ENCODE measurements around the gene VGLL4. TPM values are rescaled to one million over a fixed set of nuclear protein-coding genes. Genes with fewer than 3 reads are reported as not detected.

The VGLL4 gene
- total RNA-seq, 4 donors from 2014 or later = 53.4 to 128 (median 58.2) TPM

DNA sequence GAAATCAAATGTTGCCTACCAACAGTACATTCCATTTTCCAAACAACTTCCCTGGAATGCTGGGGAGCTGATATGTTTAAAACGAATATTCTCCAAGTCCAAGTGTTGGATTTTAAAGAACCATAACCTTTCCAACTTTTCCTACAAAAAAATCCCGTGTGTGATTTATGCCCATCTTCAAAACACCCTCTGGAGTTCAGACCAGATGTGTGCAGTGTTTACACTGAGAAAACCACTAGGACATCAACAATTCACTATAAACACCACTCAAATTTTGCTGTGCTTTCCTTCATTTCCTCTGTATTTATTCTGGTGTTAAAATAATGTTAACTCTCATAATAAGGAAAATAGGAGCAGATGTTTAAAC lies 2.4 kb downstream of the VGLL4 start:
- Histone ChIP-seq H3K36me3 (no peaks in the 10 kb centered on the region), H3K4me1 (peaks cover 5 to 64% (median 35%) of the 10 kb centered on the region in 3 donors), H3K9me3 (no peaks in the 10 kb centered on the region), H3K27ac (peak overlapping the region; percentile 78 to 97 (median 88)), H3K4me3 (peak overlapping the region; percentile 57 to 88), H3K27me3 (no peaks in the 10 kb centered on the region)
- 0 to 14% methylated on average over 2 of the region's 2 CpGs for WGBS, 2 donors (ENCODE audit: low coverage in 1 of 2)
- ATAC-seq = no peak
- TF ChIP-seq EP300 (IDR thresholded peaks at IDR 0.05) = no peak

DNA sequence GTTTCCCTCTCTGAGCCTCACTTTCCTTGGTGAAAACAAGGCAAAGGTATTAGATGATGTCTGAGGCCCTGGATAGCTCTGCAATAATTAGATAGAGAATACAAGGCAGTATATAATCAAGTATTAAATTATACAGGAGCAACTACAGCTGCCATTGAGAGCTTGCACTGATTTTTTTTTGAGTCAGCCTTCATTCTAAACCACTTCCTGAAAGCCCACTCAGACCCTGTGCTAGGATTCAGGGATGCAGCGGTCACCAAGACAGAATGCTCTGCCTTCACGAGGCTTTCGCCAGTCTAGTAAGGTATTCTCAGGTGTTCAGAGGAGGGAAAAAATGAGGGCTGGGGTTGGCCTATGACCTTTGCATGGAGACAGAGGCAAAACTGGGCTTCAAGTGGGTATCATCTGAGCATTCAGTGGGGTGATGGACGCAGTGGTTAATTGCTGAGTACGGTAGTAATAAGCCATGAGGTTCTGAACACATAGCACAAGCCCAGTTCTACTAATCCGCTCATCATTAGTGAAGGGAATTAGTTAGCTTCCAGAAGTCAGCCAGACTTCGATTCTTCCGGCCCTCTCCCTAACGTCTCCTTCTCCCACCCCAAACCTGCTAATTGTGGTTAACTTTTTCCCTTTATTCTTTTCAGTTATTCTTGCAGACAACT lies 3.6 kb downstream of the VGLL4 start:
- Histone ChIP-seq H3K9me3 (no peaks in the 10 kb centered on the region), H3K27ac (peak overlapping the region; percentile 78 to 97 (median 88)), H3K4me3 (peak overlapping the region in 1 of 2 donors; percentile 57), H3K4me1 (peaks cover 12 to 75% (median 45%) of the 10 kb centered on the region in 3 donors), H3K27me3 (no peaks in the 10 kb centered on the region), H3K36me3 (no peaks in the 10 kb centered on the region)
- ATAC-seq = no peak
- WGBS, 2 donors (ENCODE audit: low coverage in 1 of 2) = 73 to 81% methylated on average over 5 to 8 of the region's 9 CpGs
- TF ChIP-seq EP300 (IDR thresholded peaks at IDR 0.05) (no peak), POLR2A (IDR thresholded peaks at IDR 0.05) (no peak), POLR2AphosphoS5 (IDR thresholded peaks at IDR 0.05) (no peak)
- TF ChIP-seq, protein P1, sequence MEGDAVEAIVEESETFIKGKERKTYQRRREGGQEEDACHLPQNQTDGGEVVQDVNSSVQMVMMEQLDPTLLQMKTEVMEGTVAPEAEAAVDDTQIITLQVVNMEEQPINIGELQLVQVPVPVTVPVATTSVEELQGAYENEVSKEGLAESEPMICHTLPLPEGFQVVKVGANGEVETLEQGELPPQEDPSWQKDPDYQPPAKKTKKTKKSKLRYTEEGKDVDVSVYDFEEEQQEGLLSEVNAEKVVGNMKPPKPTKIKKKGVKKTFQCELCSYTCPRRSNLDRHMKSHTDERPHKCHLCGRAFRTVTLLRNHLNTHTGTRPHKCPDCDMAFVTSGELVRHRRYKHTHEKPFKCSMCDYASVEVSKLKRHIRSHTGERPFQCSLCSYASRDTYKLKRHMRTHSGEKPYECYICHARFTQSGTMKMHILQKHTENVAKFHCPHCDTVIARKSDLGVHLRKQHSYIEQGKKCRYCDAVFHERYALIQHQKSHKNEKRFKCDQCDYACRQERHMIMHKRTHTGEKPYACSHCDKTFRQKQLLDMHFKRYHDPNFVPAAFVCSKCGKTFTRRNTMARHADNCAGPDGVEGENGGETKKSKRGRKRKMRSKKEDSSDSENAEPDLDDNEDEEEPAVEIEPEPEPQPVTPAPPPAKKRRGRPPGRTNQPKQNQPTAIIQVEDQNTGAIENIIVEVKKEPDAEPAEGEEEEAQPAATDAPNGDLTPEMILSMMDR (IDR thresholded peaks at IDR 0.05) = no peak

DNA sequence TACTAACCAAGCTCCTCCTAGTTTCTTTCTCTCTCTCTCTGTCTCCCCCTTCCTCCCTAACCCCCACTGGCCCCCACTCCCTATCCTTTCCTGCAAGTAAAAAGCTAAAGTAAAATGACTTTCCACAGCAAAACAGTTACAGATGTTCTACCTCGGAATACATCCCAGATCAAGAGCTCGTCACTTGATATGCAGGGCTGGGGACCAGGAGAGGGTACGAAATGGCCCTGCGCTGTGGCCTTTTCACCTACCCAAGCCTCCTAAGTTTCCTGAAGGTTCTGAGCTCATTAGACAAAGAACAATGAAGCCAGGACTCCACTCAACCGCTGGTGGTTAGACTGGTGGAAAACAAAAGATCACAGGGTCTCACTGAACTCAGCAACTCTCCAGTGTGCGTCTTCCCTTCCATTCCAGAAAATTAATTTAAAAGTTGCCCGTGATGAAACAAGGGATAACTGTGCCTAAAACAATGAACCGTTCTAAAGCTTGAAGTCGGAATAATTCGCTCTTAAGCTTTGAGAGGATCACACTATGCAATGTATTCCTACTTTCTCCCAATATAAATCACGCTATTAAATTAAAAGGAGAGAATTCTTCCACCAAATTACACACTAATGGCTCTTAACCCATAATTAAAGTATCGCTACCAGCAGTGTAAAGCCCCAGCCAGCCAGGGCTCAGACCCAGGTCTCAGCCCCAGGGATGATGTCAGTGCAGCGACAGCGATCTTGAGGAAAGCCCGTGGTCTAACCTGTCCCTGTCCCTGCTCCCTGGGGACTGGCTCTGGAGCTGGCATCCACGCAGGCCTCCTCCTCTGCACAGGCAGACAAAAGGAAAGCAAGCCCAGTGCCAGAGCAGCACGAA lies 5.0 kb downstream of the VGLL4 start:
- Histone ChIP-seq H3K9me3 (no peaks in the 10 kb centered on the region), H3K36me3 (no peaks in the 10 kb centered on the region), H3K27ac (peak overlapping the region; percentile 70 to 97 (median 88)), H3K27me3 (no peaks in the 10 kb centered on the region), H3K4me3 (peak overlapping the region; percentile 19 to 34), H3K4me1 (peaks cover 15 to 81% (median 58%) of the 10 kb centered on the region in 3 donors)
- no peak for TF ChIP-seq EP300 (IDR thresholded peaks at IDR 0.05)
- no peak for TF ChIP-seq POLR2AphosphoS5 (IDR thresholded peaks at IDR 0.05)
- no peak for TF ChIP-seq POLR2A (IDR thresholded peaks at IDR 0.05)
- TF ChIP-seq, protein P1 (IDR thresholded peaks at IDR 0.05) = no peak
- WGBS, 2 donors (ENCODE audit: low coverage in 1 of 2) = 48 to 69% methylated on average over 10 to 15 of the region's 17 CpGs
- ATAC-seq = no peak

DNA sequence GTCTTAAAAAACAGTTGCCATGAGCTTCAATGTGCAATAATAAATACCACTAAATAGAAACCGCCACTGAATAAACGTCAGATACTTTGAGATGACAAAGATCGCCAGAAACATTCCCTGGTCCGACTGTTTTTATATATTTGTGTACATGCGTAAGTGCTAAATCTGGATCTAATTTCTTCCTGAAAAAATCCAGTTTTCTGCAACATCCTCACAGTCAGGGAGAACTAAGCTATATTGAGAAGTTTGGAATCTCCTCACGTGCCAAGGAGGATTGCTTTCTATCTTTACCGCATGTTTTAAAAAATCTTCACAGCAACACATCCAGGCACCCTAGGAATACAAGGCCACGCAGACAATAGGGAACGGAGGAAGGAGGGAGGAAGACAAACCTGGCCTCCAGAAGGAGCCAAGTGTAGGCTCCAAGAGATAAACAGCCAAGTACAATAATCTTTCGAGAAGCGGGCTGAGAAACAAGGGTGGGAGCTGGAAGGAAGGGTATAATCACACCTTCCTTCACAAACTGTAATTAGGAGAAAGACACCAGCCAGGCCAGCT lies 5.7 kb downstream of the VGLL4 start:
- ATAC-seq = no peak
- peaks cover 15 to 85% (median 62%) of the 10 kb centered on the region in 3 donors for H3K4me1 ChIP-seq
- H3K9me3 ChIP-seq = no peaks in the 10 kb centered on the region
- no peaks in the 10 kb centered on the region for H3K36me3 ChIP-seq
- H3K27ac ChIP-seq = peak overlapping the region; percentile 70 to 97 (median 88)
- 13 to 26% methylated on average over 9 to 11 of the region's 11 CpGs for WGBS, 2 donors (ENCODE audit: low coverage in 1 of 2)
- TF ChIP-seq, protein P1 (IDR thresholded peaks at IDR 0.05) = no peak
- TF ChIP-seq POLR2AphosphoS5 (IDR thresholded peaks at IDR 0.05) (no peak), POLR2A (IDR thresholded peaks at IDR 0.05) (no peak), EP300 (IDR thresholded peaks at IDR 0.05) (no peak)
- H3K27me3 ChIP-seq = no peaks in the 10 kb centered on the region
- H3K4me3 ChIP-seq = peak overlapping the region; percentile 19 to 34

DNA sequence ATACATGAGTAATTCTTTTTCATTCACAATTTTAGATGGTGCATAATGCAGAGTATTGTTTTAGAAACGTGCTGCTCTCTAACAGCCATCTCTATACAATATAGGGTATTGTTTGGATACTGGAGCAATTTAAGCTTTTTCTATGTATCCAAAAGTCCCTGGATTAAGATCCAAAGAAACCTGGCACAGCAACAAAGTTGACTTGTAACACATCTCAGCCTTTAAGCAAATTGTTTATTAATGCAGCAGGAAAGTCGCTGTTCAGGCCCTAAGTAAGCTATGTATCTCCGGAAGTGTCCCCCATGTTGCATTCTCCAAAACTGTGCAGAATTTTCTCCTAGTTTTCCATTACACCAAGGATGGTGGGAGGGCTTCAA lies 7.3 kb downstream of the VGLL4 start:
- no peak overlapping the region for H3K4me3 ChIP-seq
- ATAC-seq = no peak
- no peaks in the 10 kb centered on the region for H3K9me3 ChIP-seq
- TF ChIP-seq, protein P1 (IDR thresholded peaks at IDR 0.05) = no peak
- TF ChIP-seq POLR2AphosphoS5 (IDR thresholded peaks at IDR 0.05) (no peak), EP300 (IDR thresholded peaks at IDR 0.05) (no peak), POLR2A (IDR thresholded peaks at IDR 0.05) (no peak)
- H3K36me3 ChIP-seq = no peaks in the 10 kb centered on the region
- 8 to 54% methylated on average over 3 of the region's 3 CpGs for WGBS, 2 donors (ENCODE audit: low coverage in 1 of 2)
- H3K27ac ChIP-seq = peak overlapping the region in 3 of 4 donors; percentile 28 to 97 (median 89)
- H3K4me1 ChIP-seq = peaks cover 20 to 100% (median 75%) of the 10 kb centered on the region in 3 donors
- H3K27me3 ChIP-seq = no peaks in the 10 kb centered on the region

Data from gastroesophageal sphincter (tissue), 4 donors.